ENCODE results near the gene CCDC32. TPM values are rescaled to one million over a fixed set of nuclear protein-coding genes. Genes with fewer than 3 reads are reported as not detected.

The CCDC32 gene
- total and polyA plus RNA-seq, 2 of the 13 experiments (the other 11 are each of a cell fraction or from before 2014, with no cell fraction given), result 10.8 to 23.2 TPM

DNA sequence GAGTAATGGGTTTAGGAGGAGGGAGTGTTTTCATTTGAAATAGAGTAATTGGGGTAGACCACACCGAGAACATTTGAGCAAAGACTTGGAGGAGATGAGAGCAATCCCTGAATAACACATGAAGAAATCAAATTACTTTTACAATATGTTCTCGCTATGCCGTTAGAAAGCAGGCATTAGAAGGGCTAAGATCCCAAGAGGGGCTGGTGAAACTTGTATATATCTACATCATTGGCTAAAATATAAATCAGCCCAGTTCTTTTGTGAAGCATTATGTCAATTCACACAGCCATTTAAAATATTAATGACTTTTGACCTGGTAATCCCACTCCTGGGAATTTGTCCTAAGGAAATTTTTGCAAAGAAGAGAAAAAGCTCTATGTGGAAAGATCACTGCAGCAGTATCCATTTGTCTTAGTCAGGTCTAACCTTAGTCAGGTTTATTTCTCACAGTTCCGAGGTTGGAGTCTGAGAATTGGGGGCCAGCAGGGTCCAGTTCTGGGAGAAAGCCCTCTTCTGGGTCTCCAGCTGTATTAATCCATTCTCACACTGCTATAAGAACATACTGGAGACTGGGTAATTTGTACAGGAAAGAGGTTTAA, 31.0 kb downstream of the CCDC32 start (continued):
- TF ChIP-seq ZFYVE20 (CRISPR knock-in tag; IDR thresholded peaks at IDR 0.05; ENCODE audit: borderline replicate concordance, low read depth) (no peak), SRSF9 (IDR thresholded peaks at IDR 0.05; ENCODE audit: borderline replicate concordance, insufficient read depth, low read depth, low read length, poor library complexity, severe bottlenecking) (no peak), NFYB (CRISPR knock-in tag; IDR thresholded peaks at IDR 0.05) (no peak), ELF3 (CRISPR knock-in tag; IDR thresholded peaks at IDR 0.05) (no peak)
- TF ChIP-seq, protein P1, sequence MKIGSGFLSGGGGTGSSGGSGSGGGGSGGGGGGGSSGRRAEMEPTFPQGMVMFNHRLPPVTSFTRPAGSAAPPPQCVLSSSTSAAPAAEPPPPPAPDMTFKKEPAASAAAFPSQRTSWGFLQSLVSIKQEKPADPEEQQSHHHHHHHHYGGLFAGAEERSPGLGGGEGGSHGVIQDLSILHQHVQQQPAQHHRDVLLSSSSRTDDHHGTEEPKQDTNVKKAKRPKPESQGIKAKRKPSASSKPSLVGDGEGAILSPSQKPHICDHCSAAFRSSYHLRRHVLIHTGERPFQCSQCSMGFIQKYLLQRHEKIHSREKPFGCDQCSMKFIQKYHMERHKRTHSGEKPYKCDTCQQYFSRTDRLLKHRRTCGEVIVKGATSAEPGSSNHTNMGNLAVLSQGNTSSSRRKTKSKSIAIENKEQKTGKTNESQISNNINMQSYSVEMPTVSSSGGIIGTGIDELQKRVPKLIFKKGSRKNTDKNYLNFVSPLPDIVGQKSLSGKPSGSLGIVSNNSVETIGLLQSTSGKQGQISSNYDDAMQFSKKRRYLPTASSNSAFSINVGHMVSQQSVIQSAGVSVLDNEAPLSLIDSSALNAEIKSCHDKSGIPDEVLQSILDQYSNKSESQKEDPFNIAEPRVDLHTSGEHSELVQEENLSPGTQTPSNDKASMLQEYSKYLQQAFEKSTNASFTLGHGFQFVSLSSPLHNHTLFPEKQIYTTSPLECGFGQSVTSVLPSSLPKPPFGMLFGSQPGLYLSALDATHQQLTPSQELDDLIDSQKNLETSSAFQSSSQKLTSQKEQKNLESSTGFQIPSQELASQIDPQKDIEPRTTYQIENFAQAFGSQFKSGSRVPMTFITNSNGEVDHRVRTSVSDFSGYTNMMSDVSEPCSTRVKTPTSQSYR (CRISPR knock-in tag; IDR thresholded peaks at IDR 0.05; ENCODE audit: borderline replicate concordance), result no peak

DNA sequence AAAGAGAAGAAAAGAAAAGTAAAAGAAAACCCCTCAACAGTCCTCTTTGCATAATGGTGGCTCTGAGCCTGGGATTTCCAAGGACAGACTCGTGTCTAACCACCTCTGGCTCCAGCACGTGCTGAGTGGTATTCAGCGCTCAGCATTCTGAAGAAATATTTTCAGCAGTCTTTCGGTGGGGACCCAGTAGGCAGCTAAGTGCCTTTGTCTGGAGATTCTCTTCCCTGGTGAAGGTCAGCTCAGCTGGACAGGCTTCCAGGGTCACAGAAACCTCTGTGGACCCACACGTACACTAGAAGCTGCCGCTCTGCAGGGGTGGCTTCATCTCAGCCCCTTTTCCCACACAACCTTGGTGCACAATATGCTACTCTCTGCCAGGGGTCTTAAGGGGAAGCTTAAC, 36.0 kb downstream of the CCDC32 start:
- no peaks in the 10 kb centered on the region for H3K27me3 ChIP-seq (ENCODE audit: control insufficient read depth in 1 of 2, insufficient read depth in 2 of 2, low read length in 2 of 2)
- POLR2A ChIA-PET, result no interaction called here
- H3K4me2 ChIP-seq (ENCODE audit: low read depth, low read length), result no peak overlapping the region
- H4K20me1 ChIP-seq (ENCODE audit: insufficient read depth, low read length), result no peaks in the 10 kb centered on the region
- in situ Hi-C loops (cut with HindIII; ENCODE audit: extremely low pct_ligation_motif_present, low pct_unique_long_range_greater_than_20kb), result no loop called here
- 0 out of 2 replicates have a peak, but pooled peaks cover 8% of the 10 kb centered on the region for H3K4me1 ChIP-seq (ENCODE audit: insufficient read depth, low read length)
- DNase-seq (ENCODE audit: low spot score) (no peak), FAIRE-seq (no peak), ATAC-seq (no peak)
- CTCF ChIA-PET (ENCODE audit: low intra/inter-chr PET ratio, low total read pairs), result no interaction called here
- no peaks in the 10 kb centered on the region for H3K36me3 ChIP-seq (replicated peaks in 1 of 2; ENCODE audit: control insufficient read depth in 1 of 2, insufficient read depth in 2 of 2, low read length in 2 of 2)
- no peaks in the 10 kb centered on the region for H3K9me3 ChIP-seq (ENCODE audit: low read length)
- H3K4me3 ChIP-seq (replicated peaks in 1 of 3; ENCODE audit: insufficient read depth in 1 of 3, low read depth in 2 of 3, low read length in 3 of 3), result no peak overlapping the region
- WGBS (ENCODE audit: low lambda C conversion rate), result 65% methylated on average over 6 of the region's 6 CpGs
- BruUV-seq (replicated peaks), result no TSS peak
- no peak overlapping the region for H2AFZ ChIP-seq (ENCODE audit: low read length)
- H3K27ac ChIP-seq (ENCODE audit: extremely low read length, insufficient read depth, low read length), result no peak overlapping the region
- intact Hi-C loops (cut with micrococcal nuclease; ENCODE audit: unreplicated experiment), result no loop called here
- TF ChIP-seq, protein P2, sequence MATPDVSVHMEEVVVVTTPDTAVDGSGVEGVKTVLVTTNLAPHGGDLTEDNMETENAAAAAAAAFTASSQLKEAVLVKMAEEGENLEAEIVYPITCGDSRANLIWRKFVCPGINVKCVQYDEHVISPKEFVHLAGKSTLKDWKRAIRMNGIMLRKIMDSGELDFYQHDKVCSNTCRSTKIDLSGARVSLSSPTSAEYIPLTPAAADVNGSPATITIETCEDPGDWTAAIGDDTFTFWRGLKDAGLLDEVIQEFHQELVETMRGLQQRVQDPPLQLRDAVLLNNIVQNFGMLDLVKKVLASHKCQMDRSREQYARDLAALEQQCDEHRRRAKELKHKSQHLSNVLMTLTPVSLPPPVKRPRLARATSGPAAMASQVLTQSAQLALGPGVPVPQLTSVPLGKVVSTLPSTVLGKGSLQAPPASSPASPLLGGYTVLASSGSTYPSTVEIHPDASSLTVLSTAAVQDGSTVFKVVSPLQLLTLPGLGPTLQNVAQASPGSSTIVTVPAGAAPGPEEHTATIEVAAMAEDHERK (CRISPR knock-in tag; IDR thresholded peaks at IDR 0.05; ENCODE audit: low read depth), result no peak
- TF ChIP-seq ZNF782 (CRISPR knock-in tag; IDR thresholded peaks at IDR 0.05; ENCODE audit: borderline replicate concordance) (no peak), SMAD3 (CRISPR knock-in tag; IDR thresholded peaks at IDR 0.05) (no peak), U2AF1 (optimal IDR thresholded peaks at IDR 0.05; ENCODE audit: low read depth, low read length) (no peak), ATF7-NPFF (CRISPR knock-in tag; IDR thresholded peaks at IDR 0.05; ENCODE audit: low read depth) (no peak), ZNF790 (CRISPR knock-in tag; IDR thresholded peaks at IDR 0.05; ENCODE audit: borderline replicate concordance) (no peak)
- no peak overlapping the region for H3K9ac ChIP-seq (ENCODE audit: insufficient read depth, low read depth, low read length)
- H3K79me2 ChIP-seq (ENCODE audit: insufficient read depth, low read length), result no peaks in the 10 kb centered on the region
